HEK293 (cell line): ENCODE data around the gene DNAJC5.

Experiments used
- MZF1 ChIP-seq: fragments of 450-650 bp; formaldehyde crosslinking; IDR thresholded peaks from 2 replicates; pipeline ENCODE4 v1.5.1; 2017; ENCODE audit warnings: missing biosample characterization, missing genetic modification characterization, borderline replicate concordance
- SCRT2 ChIP-seq: fragments of 450-650 bp; formaldehyde crosslinking; IDR thresholded peaks from 2 replicates; pipeline ENCODE4 v1.5.1; 2016; ENCODE audit warnings: missing biosample characterization, missing genetic modification characterization
- ZNF324 ChIP-seq: fragments of 450-650 bp; formaldehyde crosslinking; IDR thresholded peaks from 2 replicates; pipeline ENCODE4 v1.5.1; 2016; ENCODE audit warnings: missing biosample characterization, missing genetic modification characterization
- ZNF354C ChIP-seq: fragments of 450-650 bp; formaldehyde crosslinking; IDR thresholded peaks from 2 replicates; pipeline ENCODE4 v1.5.1; 2016; ENCODE audit warnings: missing biosample characterization, missing genetic modification characterization, low read depth, borderline replicate concordance
- ZNF621 ChIP-seq: fragments of 450-650 bp; formaldehyde crosslinking; IDR thresholded peaks from 2 replicates; pipeline ENCODE4 v1.5.1; 2017; ENCODE audit warnings: missing biosample characterization, missing genetic modification characterization
- ZNF654 ChIP-seq: fragments of 450-650 bp; formaldehyde crosslinking; IDR thresholded peaks from 2 replicates; pipeline ENCODE4 v1.5.1; 2016; ENCODE audit warnings: low read depth, missing biosample characterization, missing genetic modification characterization
- TF ChIP-seq, protein P1 (sequence below): fragments of 450-650 bp; formaldehyde crosslinking; IDR thresholded peaks from 2 replicates; pipeline ENCODE4 v1.5.1; 2016; ENCODE audit warnings: missing biosample characterization, missing genetic modification characterization
- TF ChIP-seq, protein P2 (sequence below): fragments of 450-650 bp; formaldehyde crosslinking; IDR thresholded peaks from 2 replicates; pipeline ENCODE4 v1.5.1; 2016; ENCODE audit warnings: missing biosample characterization, missing genetic modification characterization
- TF ChIP-seq, protein P3 (sequence below): fragments of 450-650 bp; IDR thresholded peaks from 2 replicates; pipeline ENCODE4 v1.5.1; 2018; ENCODE audit warnings: missing biosample characterization, missing genetic modification characterization
- TF ChIP-seq, protein P4 (sequence below): fragments of 450-650 bp; formaldehyde crosslinking; IDR thresholded peaks from 2 replicates; pipeline ENCODE4 v1.5.1; 2017; ENCODE audit warnings: missing biosample characterization, missing genetic modification characterization

DNA sequence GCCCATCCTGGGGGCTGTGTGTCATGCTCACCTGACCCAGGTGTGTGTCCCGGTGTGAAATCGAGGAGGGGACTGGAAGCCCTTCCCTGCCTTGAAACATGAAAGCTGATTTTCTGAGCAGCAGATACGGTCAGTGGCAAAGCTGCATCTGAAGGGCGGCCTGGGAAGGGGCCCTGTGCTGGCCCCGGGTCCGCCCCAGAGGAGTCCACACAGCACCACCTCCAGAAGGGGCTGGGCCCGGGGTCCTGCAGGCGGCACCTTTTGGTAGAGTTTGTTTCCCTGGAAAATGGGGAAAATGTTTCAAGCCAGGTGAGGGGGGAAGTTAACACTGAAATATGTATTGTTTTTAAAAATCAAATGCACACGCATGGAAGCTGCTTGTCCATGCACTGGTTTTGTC is 40.5 kb downstream of the DNAJC5 start:
- TF ChIP-seq, protein P1, sequence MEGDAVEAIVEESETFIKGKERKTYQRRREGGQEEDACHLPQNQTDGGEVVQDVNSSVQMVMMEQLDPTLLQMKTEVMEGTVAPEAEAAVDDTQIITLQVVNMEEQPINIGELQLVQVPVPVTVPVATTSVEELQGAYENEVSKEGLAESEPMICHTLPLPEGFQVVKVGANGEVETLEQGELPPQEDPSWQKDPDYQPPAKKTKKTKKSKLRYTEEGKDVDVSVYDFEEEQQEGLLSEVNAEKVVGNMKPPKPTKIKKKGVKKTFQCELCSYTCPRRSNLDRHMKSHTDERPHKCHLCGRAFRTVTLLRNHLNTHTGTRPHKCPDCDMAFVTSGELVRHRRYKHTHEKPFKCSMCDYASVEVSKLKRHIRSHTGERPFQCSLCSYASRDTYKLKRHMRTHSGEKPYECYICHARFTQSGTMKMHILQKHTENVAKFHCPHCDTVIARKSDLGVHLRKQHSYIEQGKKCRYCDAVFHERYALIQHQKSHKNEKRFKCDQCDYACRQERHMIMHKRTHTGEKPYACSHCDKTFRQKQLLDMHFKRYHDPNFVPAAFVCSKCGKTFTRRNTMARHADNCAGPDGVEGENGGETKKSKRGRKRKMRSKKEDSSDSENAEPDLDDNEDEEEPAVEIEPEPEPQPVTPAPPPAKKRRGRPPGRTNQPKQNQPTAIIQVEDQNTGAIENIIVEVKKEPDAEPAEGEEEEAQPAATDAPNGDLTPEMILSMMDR (tag by site-specific recombination) = no peak
- TF ChIP-seq ZNF654 (tag by site-specific recombination) = no peak
- no peak for TF ChIP-seq ZNF354C (tag by site-specific recombination)
- no peak for TF ChIP-seq ZNF324
- TF ChIP-seq, protein P2, sequence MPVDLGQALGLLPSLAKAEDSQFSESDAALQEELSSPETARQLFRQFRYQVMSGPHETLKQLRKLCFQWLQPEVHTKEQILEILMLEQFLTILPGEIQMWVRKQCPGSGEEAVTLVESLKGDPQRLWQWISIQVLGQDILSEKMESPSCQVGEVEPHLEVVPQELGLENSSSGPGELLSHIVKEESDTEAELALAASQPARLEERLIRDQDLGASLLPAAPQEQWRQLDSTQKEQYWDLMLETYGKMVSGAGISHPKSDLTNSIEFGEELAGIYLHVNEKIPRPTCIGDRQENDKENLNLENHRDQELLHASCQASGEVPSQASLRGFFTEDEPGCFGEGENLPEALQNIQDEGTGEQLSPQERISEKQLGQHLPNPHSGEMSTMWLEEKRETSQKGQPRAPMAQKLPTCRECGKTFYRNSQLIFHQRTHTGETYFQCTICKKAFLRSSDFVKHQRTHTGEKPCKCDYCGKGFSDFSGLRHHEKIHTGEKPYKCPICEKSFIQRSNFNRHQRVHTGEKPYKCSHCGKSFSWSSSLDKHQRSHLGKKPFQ (tag by site-specific recombination) = no peak
- TF ChIP-seq, protein P3, sequence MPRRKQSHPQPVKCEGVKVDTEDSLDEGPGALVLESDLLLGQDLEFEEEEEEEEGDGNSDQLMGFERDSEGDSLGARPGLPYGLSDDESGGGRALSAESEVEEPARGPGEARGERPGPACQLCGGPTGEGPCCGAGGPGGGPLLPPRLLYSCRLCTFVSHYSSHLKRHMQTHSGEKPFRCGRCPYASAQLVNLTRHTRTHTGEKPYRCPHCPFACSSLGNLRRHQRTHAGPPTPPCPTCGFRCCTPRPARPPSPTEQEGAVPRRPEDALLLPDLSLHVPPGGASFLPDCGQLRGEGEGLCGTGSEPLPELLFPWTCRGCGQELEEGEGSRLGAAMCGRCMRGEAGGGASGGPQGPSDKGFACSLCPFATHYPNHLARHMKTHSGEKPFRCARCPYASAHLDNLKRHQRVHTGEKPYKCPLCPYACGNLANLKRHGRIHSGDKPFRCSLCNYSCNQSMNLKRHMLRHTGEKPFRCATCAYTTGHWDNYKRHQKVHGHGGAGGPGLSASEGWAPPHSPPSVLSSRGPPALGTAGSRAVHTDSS (tag by site-specific recombination) = no peak
- no peak for TF ChIP-seq MZF1 (tag by site-specific recombination)
- TF ChIP-seq ZNF621 (tag by site-specific recombination) = no peak
- no peak for TF ChIP-seq SCRT2
- TF ChIP-seq, protein P4, sequence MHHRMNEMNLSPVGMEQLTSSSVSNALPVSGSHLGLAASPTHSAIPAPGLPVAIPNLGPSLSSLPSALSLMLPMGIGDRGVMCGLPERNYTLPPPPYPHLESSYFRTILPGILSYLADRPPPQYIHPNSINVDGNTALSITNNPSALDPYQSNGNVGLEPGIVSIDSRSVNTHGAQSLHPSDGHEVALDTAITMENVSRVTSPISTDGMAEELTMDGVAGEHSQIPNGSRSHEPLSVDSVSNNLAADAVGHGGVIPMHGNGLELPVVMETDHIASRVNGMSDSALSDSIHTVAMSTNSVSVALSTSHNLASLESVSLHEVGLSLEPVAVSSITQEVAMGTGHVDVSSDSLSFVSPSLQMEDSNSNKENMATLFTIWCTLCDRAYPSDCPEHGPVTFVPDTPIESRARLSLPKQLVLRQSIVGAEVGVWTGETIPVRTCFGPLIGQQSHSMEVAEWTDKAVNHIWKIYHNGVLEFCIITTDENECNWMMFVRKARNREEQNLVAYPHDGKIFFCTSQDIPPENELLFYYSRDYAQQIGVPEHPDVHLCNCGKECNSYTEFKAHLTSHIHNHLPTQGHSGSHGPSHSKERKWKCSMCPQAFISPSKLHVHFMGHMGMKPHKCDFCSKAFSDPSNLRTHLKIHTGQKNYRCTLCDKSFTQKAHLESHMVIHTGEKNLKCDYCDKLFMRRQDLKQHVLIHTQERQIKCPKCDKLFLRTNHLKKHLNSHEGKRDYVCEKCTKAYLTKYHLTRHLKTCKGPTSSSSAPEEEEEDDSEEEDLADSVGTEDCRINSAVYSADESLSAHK (tag by site-specific recombination) = no peak
